Endodermal cell (in vitro differentiated cells): ENCODE results near the gene KLF6. TPM values are rescaled to one million over a fixed set of nuclear protein-coding genes. Genes with fewer than 3 reads are reported as not detected.

Source experiments
- DNase-seq: peaks from one replicate; pipeline ENCODE4 v3.0.0-alpha.2; 2017
- H3K27ac ChIP-seq: 2 replicates; pipeline ENCODE4 v1.5.1; 2013; ENCODE audit warnings: mild to moderate bottlenecking, low read depth, low read length, moderate library complexity
- H3K27me3 ChIP-seq: 2 replicates; pipeline ENCODE4 v1.6.1; 2013; ENCODE audit warnings: mild to moderate bottlenecking, low read length, moderate library complexity; ENCODE audit not compliant: insufficient read depth, control insufficient read depth, poor library complexity, severe bottlenecking
- H3K36me3 ChIP-seq: 2 replicates; pipeline ENCODE4 v1.7.0; 2013; ENCODE audit warnings: mild to moderate bottlenecking, low read length, moderate library complexity; ENCODE audit not compliant: control insufficient read depth, insufficient read depth
- H3K4me1 ChIP-seq: one replicate; pipeline ENCODE4 v1.7.0; 2013; ENCODE audit warnings: low read length; ENCODE audit not compliant: control insufficient read depth, insufficient read depth
- H3K4me3 ChIP-seq: 2 replicates; pipeline ENCODE4 v1.5.1; 2013; ENCODE audit warnings: mild to moderate bottlenecking, low read length, moderate library complexity
- H3K9ac ChIP-seq: 2 replicates; pipeline ENCODE4 v1.6.1; 2013; ENCODE audit warnings: mild to moderate bottlenecking, low read length, moderate library complexity; ENCODE audit not compliant: poor library complexity, severe bottlenecking; ENCODE audit errors: extremely low read depth
- H3K9me3 ChIP-seq: 2 replicates; pipeline ENCODE4 v1.6.1; 2013; ENCODE audit warnings: mild to moderate bottlenecking, low read length, moderate library complexity; ENCODE audit not compliant: control insufficient read depth
- H3K27ac Mint-ChIP-seq: 2 replicates; pipeline ENCODE4 v1.8.0; 2020; ENCODE audit warnings: mixed read lengths
- H3K27me3 Mint-ChIP-seq: 2 replicates; pipeline ENCODE4 v1.8.0; 2021; ENCODE audit warnings: mild to moderate bottlenecking, mixed read lengths; ENCODE audit not compliant: insufficient read depth
- H3K36me3 Mint-ChIP-seq: 2 replicates; pipeline ENCODE4 v1.8.0; 2020; ENCODE audit warnings: low read depth, mixed read lengths
- H3K4me1 Mint-ChIP-seq: 2 replicates; pipeline ENCODE4 v1.8.0; 2020; ENCODE audit warnings: mixed read lengths
- H3K4me3 Mint-ChIP-seq: 2 replicates; pipeline ENCODE4 v1.8.0; 2020; ENCODE audit warnings: mild to moderate bottlenecking, moderate library complexity, mixed read lengths
- H3K9me3 Mint-ChIP-seq: 2 replicates; pipeline ENCODE4 v1.8.0; 2020; ENCODE audit warnings: mild to moderate bottlenecking, mixed read lengths
- CTCF ChIP-seq: fragments of 200-600 bp; sonication (generic); conservative IDR thresholded peaks from 2 replicates; pipeline ENCODE4 v1.5.0; 2021; ENCODE audit warnings: antibody characterized with exemption, mild to moderate bottlenecking
- WGBS, 2 experiments: methylation state at CpG; one replicate each; pipeline versions ENCODE4 v1.1.5 to v1.1.7; 2013; ENCODE audit warnings: missing lambda C conversion rate in 2 of 2, mixed read lengths in 1 of 2; ENCODE audit not compliant: insufficient coverage in 1 of 2, insufficient read length in 1 of 2; 5-methylcytosine and 5-hydroxymethylcytosine counted together
- total RNA-seq, 2 donors: library from RNA; stranded (reverse); fragmentation: NEBNext Ultra II Directional in 1 of 2; extraction: Animal tissue kit (Norgen Biotek cat#: 25700) in 1 of 2; gene quantifications; 2 replicates in 1 of 2; 3 replicates in 1 of 2; pipeline ENCODE4 v1.2.1, GENCODE V29; 2021

The KLF6 gene
- total RNA-seq, 2 donors from 2014 or later = 59.0 to 71.2 TPM

DNA sequence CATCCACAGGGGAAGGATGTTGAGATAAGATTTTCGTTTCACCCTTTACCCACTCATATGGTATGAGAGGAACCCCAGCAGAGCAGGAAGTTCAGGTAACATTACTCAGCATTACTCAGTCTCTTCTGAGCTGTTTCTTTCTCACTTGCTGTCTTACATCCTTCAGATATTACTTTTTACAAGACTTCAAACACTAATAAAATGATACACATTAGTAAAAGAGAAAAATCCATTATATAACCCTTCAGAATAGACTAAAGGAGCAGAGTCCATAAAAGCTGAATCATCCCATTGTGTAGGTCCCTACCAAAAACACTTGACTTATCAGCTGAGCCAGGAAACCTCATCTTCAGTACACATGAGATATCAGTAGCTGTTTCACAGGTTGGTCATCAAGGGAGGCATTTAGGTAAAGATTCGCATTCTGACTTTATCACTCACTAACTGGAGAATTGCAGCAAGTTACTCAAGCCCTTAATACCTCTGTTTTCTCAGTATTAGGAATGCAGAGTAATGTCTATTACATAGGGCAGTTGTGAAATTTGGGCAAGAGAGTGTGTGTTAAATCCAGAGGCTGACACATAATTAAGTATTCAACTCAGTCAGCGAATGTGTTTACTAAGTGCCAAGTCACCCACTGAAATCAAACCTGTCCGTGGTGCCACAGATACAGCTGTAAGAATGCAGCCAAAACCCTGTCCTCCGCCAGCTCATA, 44.7 kb downstream of the KLF6 start:
- DNase-seq = no peak
- no peak overlapping the region for H3K9ac ChIP-seq
- H3K4me3 Mint-ChIP-seq = no peak overlapping the region
- H3K27me3 ChIP-seq = no peaks in the 10 kb centered on the region
- no peaks in the 10 kb centered on the region for H3K36me3 Mint-ChIP-seq
- H3K4me1 ChIP-seq = peaks cover 2% of the 10 kb centered on the region
- peaks cover 13% of the 10 kb centered on the region for H3K9me3 ChIP-seq
- 71 to 72% methylated on average over 3 to 5 of the region's 5 CpGs for whole genome bisulfite sequencing, 2 experiments
- peaks cover 12% of the 10 kb centered on the region for H3K9me3 Mint-ChIP-seq
- peak overlapping the region; percentile 84 for H3K27ac Mint-ChIP-seq
- H3K27ac ChIP-seq = no peak overlapping the region
- no peak overlapping the region for H3K4me3 ChIP-seq
- no peak for TF ChIP-seq CTCF
- H3K36me3 ChIP-seq = no peaks in the 10 kb centered on the region
- peaks cover 2% of the 10 kb centered on the region for H3K27me3 Mint-ChIP-seq
- peaks cover 28% of the 10 kb centered on the region for H3K4me1 Mint-ChIP-seq

DNA sequence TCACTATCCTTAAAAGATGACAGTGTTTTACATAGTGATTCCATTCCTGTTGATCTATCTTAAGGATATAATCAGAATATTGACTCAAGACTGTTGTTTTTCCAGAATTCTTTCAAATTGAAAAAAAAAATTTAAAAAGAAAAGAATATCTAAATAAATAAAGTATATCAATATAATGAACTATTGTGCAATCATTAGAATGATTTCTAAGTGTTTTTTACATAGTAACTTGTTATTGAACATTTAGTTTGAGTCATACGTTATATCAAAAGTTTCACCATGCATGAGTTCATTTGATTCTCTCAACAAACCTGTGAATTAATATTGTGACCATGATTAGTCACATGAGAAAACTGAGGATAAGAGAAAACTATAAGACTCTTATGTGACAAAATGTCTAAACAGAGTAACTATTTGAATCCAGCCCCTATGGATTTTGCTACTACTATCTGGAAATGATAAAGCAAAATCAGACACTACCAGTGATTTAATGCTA, 46.1 kb downstream of the KLF6 start:
- no peak overlapping the region for H3K27ac ChIP-seq
- no peaks in the 10 kb centered on the region for H3K27me3 ChIP-seq
- no peak overlapping the region for H3K9ac ChIP-seq
- H3K4me1 Mint-ChIP-seq = peaks cover 26% of the 10 kb centered on the region
- H3K9me3 Mint-ChIP-seq = peaks cover 12% of the 10 kb centered on the region
- H3K4me3 Mint-ChIP-seq = no peak overlapping the region
- H3K4me1 ChIP-seq = peaks cover 2% of the 10 kb centered on the region
- no peaks in the 10 kb centered on the region for H3K36me3 ChIP-seq
- no peaks in the 10 kb centered on the region for H3K36me3 Mint-ChIP-seq
- WGBS, 2 experiments = 100% methylated on average over 1 of the region's 1 CpG; no CpG with 5 or more reads in 1 of the 2 experiments
- peaks cover 13% of the 10 kb centered on the region for H3K9me3 ChIP-seq
- peaks cover 2% of the 10 kb centered on the region for H3K27me3 Mint-ChIP-seq
- H3K27ac Mint-ChIP-seq = no peak overlapping the region
- DNase-seq = no peak
- no peak for TF ChIP-seq CTCF
- no peak overlapping the region for H3K4me3 ChIP-seq

DNA sequence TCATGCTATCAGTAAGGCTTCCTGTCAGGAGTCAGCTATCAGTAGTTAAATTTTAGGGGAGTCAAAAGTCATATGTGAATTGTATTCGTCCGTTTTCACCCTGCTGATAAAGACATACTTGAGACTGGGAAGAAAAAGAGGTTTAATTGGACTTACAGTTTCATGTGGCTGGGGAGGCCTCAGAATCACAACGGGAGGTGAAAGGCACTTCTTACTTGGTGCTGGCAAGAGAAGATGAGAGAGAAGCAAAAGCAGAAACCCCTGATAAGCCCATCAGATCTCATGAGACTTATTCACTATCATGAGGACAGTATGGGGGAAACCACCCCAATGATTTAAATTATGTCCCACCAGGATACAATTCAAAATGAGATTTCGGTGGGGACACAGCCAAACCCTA, 47.1 kb downstream of the KLF6 start:
- Histone ChIP-seq H3K9ac (no peak overlapping the region), H3K4me3 (no peak overlapping the region), H3K27ac (no peak overlapping the region), H3K36me3 (no peaks in the 10 kb centered on the region), H3K4me1 (peaks cover 2% of the 10 kb centered on the region), H3K9me3 (peaks cover 15% of the 10 kb centered on the region), H3K27me3 (no peaks in the 10 kb centered on the region)
- H3K4me1 Mint-ChIP-seq = peaks cover 26% of the 10 kb centered on the region
- WGBS, 2 experiments = 51 to 65% methylated on average over 3 to 4 of the region's 4 CpGs
- no peak overlapping the region for H3K4me3 Mint-ChIP-seq
- H3K27me3 Mint-ChIP-seq = peaks cover 2% of the 10 kb centered on the region
- no peaks in the 10 kb centered on the region for H3K36me3 Mint-ChIP-seq
- H3K9me3 Mint-ChIP-seq = peaks cover 12% of the 10 kb centered on the region
- peak overlapping the region; percentile 27 for H3K27ac Mint-ChIP-seq
- DNase-seq = no peak
- no peak for TF ChIP-seq CTCF
